Tibial artery (tissue), 4 donors: ENCODE data around the gene STK31.
"Not testable (repeated sequence)": the region's sequence is repeated elsewhere in the genome, so short reads cannot be mapped to it uniquely, and the experiment has no call there.

Experiments
- DNase-seq, 2 donors: peaks; one replicate each; pipeline ENCODE4 v3.0.0-alpha.2; 2019
- H3K27ac ChIP-seq, 2 donors: fragments of 200-600 bp; sonication (generic) in 1 of 2; 1 replicate in 1 of 2; 2 replicates in 1 of 2; pipeline ENCODE4 v1.5.1; 2018 to 2019; ENCODE audit warnings: mild to moderate bottlenecking in 1 of 2
- H3K27me3 ChIP-seq, 2 donors: fragments of 200-600 bp; sonication (generic) in 1 of 2; one replicate each; pipeline versions ENCODE4 v1.5.1 to v1.6.0; 2016 to 2019
- H3K36me3 ChIP-seq, 3 donors: fragments of 200-600 bp; sonication (generic) in 2 of 3; one replicate each; pipeline ENCODE4 v1.5.1; 2016 to 2019; ENCODE audit warnings: mild to moderate bottlenecking in 2 of 3
- H3K4me1 ChIP-seq, 4 donors: fragments of 200-600 bp; sonication (generic) in 2 of 4; 1 replicate in 3 of 4; 2 replicates in 1 of 4; pipeline ENCODE4 v1.5.1; 2016 to 2019
- H3K4me3 ChIP-seq, 2 donors: fragments of 200-600 bp; sonication (generic) in 1 of 2; 1 replicate in 1 of 2; 2 replicates in 1 of 2; pipeline ENCODE4 v1.5.1; 2018 to 2019; ENCODE audit warnings: mild to moderate bottlenecking in 2 of 2
- H3K9me3 ChIP-seq, 3 donors: fragments of 200-600 bp; sonication (generic) in 1 of 3; one replicate each; pipeline ENCODE4 v1.5.1; 2016 to 2019
- intact Hi-C: fragments of 100-400 bp; cut with DNase I; formaldehyde crosslinking; loops from one replicate; pipeline ENCODE4 v1.15.0; 2023; ENCODE audit warnings: low total_unique reads
- TF ChIP-seq, protein P1 (sequence below), 2 experiments: fragments of 200-600 bp in 1 of 2; fragments of 450-650 bp in 1 of 2; IDR thresholded peaks; one replicate each; pipeline ENCODE4 v1.5.1; 2017 to 2019; ENCODE audit warnings: antibody characterized with exemption in 2 of 2, mild to moderate bottlenecking in 1 of 2, moderate library complexity in 1 of 2

Gene STK31

DNA sequence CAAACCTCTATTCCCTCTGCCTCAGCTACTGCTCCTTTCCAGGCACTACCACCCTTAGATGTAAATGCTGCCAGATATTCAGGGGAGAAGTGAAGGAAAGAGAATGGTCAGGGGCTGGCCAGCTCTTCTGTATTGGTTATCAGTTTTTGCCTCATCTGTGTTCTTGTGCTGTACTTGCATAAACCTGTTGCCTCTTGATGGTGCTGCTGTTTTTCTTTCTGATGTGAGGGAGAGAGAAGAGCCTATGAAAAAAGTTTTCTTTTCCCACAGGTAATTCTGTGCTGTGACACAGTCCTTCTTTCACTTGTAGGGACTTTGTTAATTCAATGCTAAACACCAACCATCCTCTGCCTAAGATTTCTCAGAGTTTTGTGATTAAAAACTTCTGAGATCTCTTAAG lies 57.5 kb downstream of the STK31 start:
- TF ChIP-seq, protein P1, sequence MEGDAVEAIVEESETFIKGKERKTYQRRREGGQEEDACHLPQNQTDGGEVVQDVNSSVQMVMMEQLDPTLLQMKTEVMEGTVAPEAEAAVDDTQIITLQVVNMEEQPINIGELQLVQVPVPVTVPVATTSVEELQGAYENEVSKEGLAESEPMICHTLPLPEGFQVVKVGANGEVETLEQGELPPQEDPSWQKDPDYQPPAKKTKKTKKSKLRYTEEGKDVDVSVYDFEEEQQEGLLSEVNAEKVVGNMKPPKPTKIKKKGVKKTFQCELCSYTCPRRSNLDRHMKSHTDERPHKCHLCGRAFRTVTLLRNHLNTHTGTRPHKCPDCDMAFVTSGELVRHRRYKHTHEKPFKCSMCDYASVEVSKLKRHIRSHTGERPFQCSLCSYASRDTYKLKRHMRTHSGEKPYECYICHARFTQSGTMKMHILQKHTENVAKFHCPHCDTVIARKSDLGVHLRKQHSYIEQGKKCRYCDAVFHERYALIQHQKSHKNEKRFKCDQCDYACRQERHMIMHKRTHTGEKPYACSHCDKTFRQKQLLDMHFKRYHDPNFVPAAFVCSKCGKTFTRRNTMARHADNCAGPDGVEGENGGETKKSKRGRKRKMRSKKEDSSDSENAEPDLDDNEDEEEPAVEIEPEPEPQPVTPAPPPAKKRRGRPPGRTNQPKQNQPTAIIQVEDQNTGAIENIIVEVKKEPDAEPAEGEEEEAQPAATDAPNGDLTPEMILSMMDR (IDR thresholded peaks at IDR 0.05): no peak
- no peak overlapping the region for H3K27ac ChIP-seq
- no peaks in the 10 kb centered on the region for H3K4me1 ChIP-seq
- no peaks in the 10 kb centered on the region for H3K9me3 ChIP-seq
- no peak overlapping the region for H3K4me3 ChIP-seq
- intact Hi-C loops: no loop called here
- no peaks in the 10 kb centered on the region for H3K27me3 ChIP-seq
- no peaks in the 10 kb centered on the region for H3K36me3 ChIP-seq
- no peak for DNase-seq

DNA sequence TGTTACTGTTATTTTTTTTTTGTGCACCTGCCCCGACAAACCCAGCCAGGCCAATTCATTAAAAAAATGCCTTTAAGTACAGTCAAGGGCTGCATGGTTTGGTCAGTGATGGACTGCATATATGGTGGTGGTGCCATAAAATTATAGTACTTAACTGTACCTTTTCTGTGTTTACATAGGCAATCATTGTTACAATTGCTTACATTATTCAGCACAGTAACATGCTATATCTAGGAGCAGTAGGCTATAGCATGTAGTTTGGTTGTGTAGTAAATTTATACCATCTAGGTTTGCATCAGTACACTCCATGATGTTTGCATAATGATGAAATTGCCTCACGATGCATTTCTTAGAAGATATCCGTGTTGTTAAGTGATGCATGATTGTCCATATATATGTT lies 58.0 kb downstream of the STK31 start:
- H3K4me1 ChIP-seq: no peaks in the 10 kb centered on the region
- TF ChIP-seq, protein P1 (IDR thresholded peaks at IDR 0.05): no peak
- H3K27me3 ChIP-seq: no peaks in the 10 kb centered on the region
- H3K9me3 ChIP-seq: no peaks in the 10 kb centered on the region
- no peak overlapping the region for H3K27ac ChIP-seq
- H3K4me3 ChIP-seq: no peak overlapping the region
- DNase-seq: no peak
- intact Hi-C loops: no loop called here
- no peaks in the 10 kb centered on the region for H3K36me3 ChIP-seq

DNA sequence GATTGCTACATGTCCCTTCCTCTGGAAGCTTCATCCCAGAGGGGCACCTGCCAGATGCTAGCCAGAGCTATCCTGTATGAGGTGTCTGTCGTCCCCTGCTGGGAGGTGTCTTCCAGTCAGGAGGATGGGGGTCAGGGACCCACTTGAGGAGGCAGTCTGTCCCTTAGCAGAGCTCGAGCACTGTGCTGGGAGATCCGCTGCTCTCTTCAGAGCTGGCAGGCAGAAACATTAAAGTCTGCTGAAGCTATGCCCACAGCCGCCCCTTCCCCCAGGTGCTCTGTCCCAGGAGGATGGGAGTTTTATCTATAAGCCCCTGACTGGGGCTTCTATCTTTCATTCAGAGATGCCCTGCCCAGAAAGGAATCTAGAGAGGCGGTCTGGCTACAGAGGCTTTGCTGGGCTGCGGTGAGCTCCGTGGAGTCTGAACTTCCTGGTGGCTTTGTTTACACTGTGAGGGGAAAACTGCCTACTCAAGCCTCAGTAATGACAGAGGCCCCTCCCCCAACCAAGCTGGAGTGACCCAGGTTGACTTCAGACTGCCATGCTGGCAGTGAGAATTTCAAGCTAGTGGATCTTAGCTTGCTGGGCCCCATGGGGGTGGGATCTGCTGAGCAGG lies 69.3 kb downstream of the STK31 start:
- H3K27me3 ChIP-seq, H3K4me3 ChIP-seq, H3K9me3 ChIP-seq, intact Hi-C loops, H3K4me1 ChIP-seq, DNase-seq, H3K36me3 ChIP-seq, H3K27ac ChIP-seq: not testable (repeated sequence)

DNA sequence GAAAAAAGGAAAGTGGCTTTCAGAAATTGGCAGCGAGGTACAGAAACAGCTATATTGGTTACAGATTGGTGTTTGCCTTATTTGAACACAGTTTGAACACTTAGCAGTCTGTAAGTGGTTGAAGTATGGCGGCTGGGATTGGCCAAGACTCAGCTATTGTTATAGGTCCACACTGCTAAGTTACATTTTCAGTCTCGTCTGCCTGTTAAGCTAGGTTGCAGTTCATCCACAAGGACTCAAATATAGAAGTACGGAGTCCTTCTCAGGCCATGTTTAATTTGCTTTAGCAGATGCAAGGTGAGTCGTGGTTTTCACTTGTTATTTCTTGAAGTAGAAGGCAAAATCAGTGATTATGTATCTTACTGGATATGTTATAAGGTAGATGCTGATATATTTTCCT lies 73.1 kb downstream of the STK31 start:
- intact Hi-C loops: no loop called here
- DNase-seq: no peak
- H3K4me1 ChIP-seq: no peaks in the 10 kb centered on the region
- H3K27me3 ChIP-seq: no peaks in the 10 kb centered on the region
- H3K9me3 ChIP-seq: peaks cover 0 to 1% (median 0%) of the 10 kb centered on the region in 3 donors
- no peak overlapping the region for H3K4me3 ChIP-seq
- TF ChIP-seq, protein P1 (IDR thresholded peaks at IDR 0.05): no peak
- no peak overlapping the region for H3K27ac ChIP-seq
- H3K36me3 ChIP-seq: peaks cover 0 to 5% (median 0%) of the 10 kb centered on the region in 3 donors

DNA sequence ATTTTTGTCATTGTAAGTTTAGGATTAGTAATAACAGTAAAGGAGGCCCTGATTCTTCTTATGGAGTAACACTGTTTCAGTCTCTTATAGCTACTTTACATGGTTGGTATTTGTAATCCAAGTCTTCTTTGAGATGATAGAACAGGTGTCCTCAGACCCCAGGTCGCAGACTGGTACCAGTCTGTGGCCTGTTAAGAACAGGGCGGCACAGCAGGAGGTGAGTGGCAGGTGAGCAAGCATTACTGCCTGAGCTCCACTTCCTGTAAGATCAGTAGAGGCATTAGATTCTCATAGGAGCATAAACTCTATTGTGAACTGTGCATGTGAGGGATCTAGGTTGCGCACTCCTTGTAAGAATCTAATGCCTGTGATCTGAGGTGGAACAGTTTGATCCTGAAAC lies 77.3 kb downstream of the STK31 start:
- no peak for DNase-seq
- TF ChIP-seq, protein P1 (IDR thresholded peaks at IDR 0.05): no peak
- intact Hi-C loops: no loop called here
- peaks cover 0 to 6% (median 0%) of the 10 kb centered on the region in 3 donors for H3K36me3 ChIP-seq
- H3K4me3 ChIP-seq: no peak overlapping the region
- H3K4me1 ChIP-seq: no peaks in the 10 kb centered on the region
- no peak overlapping the region for H3K27ac ChIP-seq
- H3K27me3 ChIP-seq: no peaks in the 10 kb centered on the region
- H3K9me3 ChIP-seq: no peaks in the 10 kb centered on the region

DNA sequence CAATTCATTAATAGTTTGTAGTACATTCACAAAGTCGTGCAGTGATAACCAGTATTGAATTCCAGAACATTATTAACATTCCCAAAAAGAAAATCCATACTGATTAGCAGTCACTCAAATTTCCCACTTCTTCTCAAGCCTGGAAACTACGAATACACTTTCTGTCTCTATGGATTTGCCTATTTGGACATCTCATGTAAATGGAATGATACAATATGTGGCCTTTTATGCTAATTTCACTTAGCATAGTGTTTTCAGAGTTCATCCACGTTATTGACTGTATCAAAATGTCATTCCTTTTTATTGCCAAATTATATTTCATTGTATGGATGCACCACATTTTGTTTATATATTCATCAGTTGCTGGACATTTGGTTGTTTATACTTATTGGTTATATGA lies 78.8 kb downstream of the STK31 start:
- TF ChIP-seq, protein P1 (IDR thresholded peaks at IDR 0.05): no peak
- H3K36me3 ChIP-seq: peaks cover 0 to 6% (median 0%) of the 10 kb centered on the region in 3 donors
- H3K9me3 ChIP-seq: no peaks in the 10 kb centered on the region
- intact Hi-C loops: no loop called here
- H3K4me1 ChIP-seq: no peaks in the 10 kb centered on the region
- no peak overlapping the region for H3K27ac ChIP-seq
- no peak for DNase-seq
- H3K27me3 ChIP-seq: no peaks in the 10 kb centered on the region
- no peak overlapping the region for H3K4me3 ChIP-seq
